ENCODE results near the gene CENPC.
"Not testable (repeated sequence)": the region's sequence is repeated elsewhere in the genome, so short reads cannot be mapped to it uniquely, and the experiment has no call there.

The CENPC gene

GRCh38 chr4:67549123-67549522 lies 3.8 kb upstream of the CENPC start:
- no peak overlapping the region for H3K9ac ChIP-seq (ENCODE audit: low read length)
- no peak overlapping the region for H3K27ac ChIP-seq (ENCODE audit: low read depth, low read length)
- H3K4me1 ChIP-seq (ENCODE audit: insufficient read depth, low read length), result peaks cover 1% of the 10 kb centered on the region
- no peak overlapping the region for H3K4me3 ChIP-seq (ENCODE audit: low read depth in 1 of 2, low read length in 2 of 2)
- H3K9me3 ChIP-seq (ENCODE audit: low read length), result no peaks in the 10 kb centered on the region
- H3K27me3 ChIP-seq (ENCODE audit: control insufficient read depth in 1 of 2, insufficient read depth in 2 of 2, low read length in 2 of 2), result no peaks in the 10 kb centered on the region
- H3K36me3 ChIP-seq (ENCODE audit: insufficient read depth, low read length), result no peaks in the 10 kb centered on the region

- no peak overlapping the region for H3K27ac ChIP-seq (ENCODE audit: low read depth, low read length)
- H3K36me3 ChIP-seq (ENCODE audit: insufficient read depth, low read length), result no peaks in the 10 kb centered on the region
These were observed 1.7 kb upstream of the CENPC start for GRCh38 chr4:67546971-67547370.

GRCh38 chr4:67546004-67546356 lies 677 bp upstream of the CENPC start:
- H3K4me3 ChIP-seq (ENCODE audit: low read depth in 1 of 2, low read length in 2 of 2), result peak overlapping the region; percentile 38
- no peaks in the 10 kb centered on the region for H3K27me3 ChIP-seq (ENCODE audit: control insufficient read depth in 1 of 2, insufficient read depth in 2 of 2, low read length in 2 of 2)
- H3K27ac ChIP-seq (ENCODE audit: low read depth, low read length), result peak overlapping the region; percentile 52
- no peaks in the 10 kb centered on the region for H3K36me3 ChIP-seq (ENCODE audit: insufficient read depth, low read length)
- H3K9me3 ChIP-seq (ENCODE audit: low read length), result no peaks in the 10 kb centered on the region
- H3K9ac ChIP-seq (ENCODE audit: low read length), result no peak overlapping the region
- peaks cover 23% of the 10 kb centered on the region for H3K4me1 ChIP-seq (ENCODE audit: insufficient read depth, low read length)

More at GRCh38 chr4:67546971-67547370, 1.7 kb upstream of the CENPC start:
- Histone ChIP-seq H3K9ac (ENCODE audit: low read length) (no peak overlapping the region), H3K4me1 (ENCODE audit: insufficient read depth, low read length) (peaks cover 23% of the 10 kb centered on the region), H3K9me3 (ENCODE audit: low read length) (no peaks in the 10 kb centered on the region), H3K27me3 (ENCODE audit: control insufficient read depth in 1 of 2, insufficient read depth in 2 of 2, low read length in 2 of 2) (no peaks in the 10 kb centered on the region), H3K4me3 (ENCODE audit: low read depth in 1 of 2, low read length in 2 of 2) (no peak overlapping the region)

DNA sequence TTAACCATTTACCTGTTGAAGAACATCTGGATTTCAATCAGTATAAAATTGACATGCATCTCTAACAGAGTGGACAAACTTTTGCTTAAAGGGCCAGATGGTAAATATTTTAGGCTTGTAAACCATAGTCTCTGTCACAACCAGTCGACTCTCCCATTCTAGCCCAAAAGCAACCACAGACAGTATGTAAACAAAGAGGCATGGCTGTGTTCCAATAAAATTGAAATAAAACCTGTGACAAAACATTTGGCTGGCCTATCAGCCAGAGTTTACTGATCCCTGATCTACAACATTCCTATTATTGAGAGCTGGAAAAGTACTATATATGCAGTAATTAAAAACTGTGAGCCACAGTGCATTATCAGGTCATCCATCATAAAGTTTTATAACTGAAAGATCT lies 3.2 kb downstream of the CENPC start:
- H3K4me3 ChIP-seq (ENCODE audit: low read depth in 1 of 2, low read length in 2 of 2), result no peak overlapping the region
- no peaks in the 10 kb centered on the region for H3K27me3 ChIP-seq (ENCODE audit: control insufficient read depth in 1 of 2, insufficient read depth in 2 of 2, low read length in 2 of 2)
- peaks cover 23% of the 10 kb centered on the region for H3K4me1 ChIP-seq (ENCODE audit: insufficient read depth, low read length)
- H3K36me3 ChIP-seq (ENCODE audit: insufficient read depth, low read length), result peaks cover 17% of the 10 kb centered on the region
- no peak overlapping the region for H3K9ac ChIP-seq (ENCODE audit: low read length)
- no peaks in the 10 kb centered on the region for H3K9me3 ChIP-seq (ENCODE audit: low read length)
- H3K27ac ChIP-seq (ENCODE audit: low read depth, low read length), result no peak overlapping the region

DNA sequence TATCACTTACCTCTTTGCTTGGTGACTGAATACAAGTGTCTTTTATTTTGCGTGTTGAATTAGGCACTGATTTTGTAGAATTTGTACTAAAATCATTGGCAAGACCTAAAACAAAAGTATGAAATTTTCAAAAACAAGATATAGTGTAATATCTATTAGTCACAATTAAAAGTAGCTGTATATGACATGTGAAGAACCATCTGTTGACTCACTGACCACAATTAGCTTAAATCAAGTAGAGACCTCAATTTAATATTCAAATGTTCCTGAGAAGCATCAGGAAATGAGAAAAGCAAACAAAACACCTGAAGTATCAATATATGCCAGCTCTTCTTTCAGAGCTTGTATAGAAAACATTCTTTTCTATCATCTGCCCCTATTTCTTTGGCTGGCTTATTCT lies 5.5 kb downstream of the CENPC start:
- no peak overlapping the region for H3K4me3 ChIP-seq (ENCODE audit: low read depth in 1 of 2, low read length in 2 of 2)
- H3K4me1 ChIP-seq (ENCODE audit: insufficient read depth, low read length), result peaks cover 23% of the 10 kb centered on the region
- H3K27me3 ChIP-seq (ENCODE audit: control insufficient read depth in 1 of 2, insufficient read depth in 2 of 2, low read length in 2 of 2), result no peaks in the 10 kb centered on the region
- H3K27ac ChIP-seq (ENCODE audit: low read depth, low read length), result no peak overlapping the region
- H3K36me3 ChIP-seq (ENCODE audit: insufficient read depth, low read length), result peaks cover 22% of the 10 kb centered on the region
- H3K9ac ChIP-seq (ENCODE audit: low read length), result no peak overlapping the region
- no peaks in the 10 kb centered on the region for H3K9me3 ChIP-seq (ENCODE audit: low read length)

DNA sequence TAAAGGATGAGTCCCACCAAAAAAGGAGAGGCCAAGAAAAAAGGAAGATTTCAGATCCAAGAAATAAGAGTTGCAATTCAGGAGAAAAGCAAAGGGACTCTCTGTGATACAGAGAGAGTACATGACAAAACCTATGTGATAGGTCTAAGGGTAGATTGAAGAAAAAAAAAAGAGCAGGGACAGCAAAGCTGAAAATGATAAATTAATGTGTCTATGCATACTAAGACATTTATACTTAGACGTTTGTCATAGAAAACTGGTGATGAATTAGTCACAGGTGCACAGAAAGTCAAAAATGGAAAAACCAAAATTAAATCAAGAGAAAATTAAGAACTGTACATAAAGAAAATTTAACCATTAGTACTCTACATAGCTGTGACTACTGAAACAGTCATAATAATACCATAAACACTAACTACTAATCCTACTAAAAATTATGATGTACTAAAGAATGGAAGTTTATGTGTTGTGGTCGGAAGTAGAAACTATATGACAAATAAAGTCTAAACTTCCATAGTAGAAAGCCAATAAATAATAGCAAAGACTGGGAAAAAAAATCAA lies 9.9 kb downstream of the CENPC start:
- no peak overlapping the region for H3K27ac ChIP-seq (ENCODE audit: low read depth, low read length)
- H3K9ac ChIP-seq (ENCODE audit: low read length), result no peak overlapping the region
- no peak overlapping the region for H3K4me3 ChIP-seq (ENCODE audit: low read depth in 1 of 2, low read length in 2 of 2)
- H3K9me3 ChIP-seq (ENCODE audit: low read length), result no peaks in the 10 kb centered on the region
- no peaks in the 10 kb centered on the region for H3K27me3 ChIP-seq (ENCODE audit: control insufficient read depth in 1 of 2, insufficient read depth in 2 of 2, low read length in 2 of 2)
- H3K4me1 ChIP-seq (ENCODE audit: insufficient read depth, low read length), result peaks cover 4% of the 10 kb centered on the region
- peaks cover 44% of the 10 kb centered on the region for H3K36me3 ChIP-seq (ENCODE audit: insufficient read depth, low read length)

DNA sequence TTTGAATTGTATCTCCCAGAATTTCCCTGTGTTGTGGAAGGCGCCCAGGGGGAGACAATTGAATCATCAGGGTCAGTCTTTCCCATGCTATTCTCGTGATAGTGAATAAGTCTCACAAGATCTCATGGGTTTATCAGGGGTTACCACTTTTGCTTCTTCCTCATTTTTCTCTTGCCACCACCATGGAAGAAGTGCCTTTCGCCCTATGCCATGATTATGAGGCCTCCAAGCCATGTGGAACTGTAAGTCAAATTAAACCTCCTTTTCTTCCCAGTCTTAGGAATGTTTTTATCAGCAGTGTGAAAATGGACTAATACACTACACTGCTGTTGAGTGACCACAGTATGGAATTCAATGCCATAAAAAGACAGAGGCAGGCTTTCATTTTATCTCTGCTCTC lies 12.2 kb downstream of the CENPC start:
- Histone ChIP-seq H3K4me3 (ENCODE audit: low read depth in 1 of 2, low read length in 2 of 2) (no peak overlapping the region), H3K27me3 (ENCODE audit: control insufficient read depth in 1 of 2, insufficient read depth in 2 of 2, low read length in 2 of 2) (no peaks in the 10 kb centered on the region), H3K9me3 (ENCODE audit: low read length) (no peaks in the 10 kb centered on the region), H3K36me3 (ENCODE audit: insufficient read depth, low read length) (peaks cover 32% of the 10 kb centered on the region), H3K4me1 (ENCODE audit: insufficient read depth, low read length) (peaks cover 4% of the 10 kb centered on the region), H3K27ac (ENCODE audit: low read depth, low read length) (no peak overlapping the region), H3K9ac (ENCODE audit: low read length) (no peak overlapping the region)

DNA sequence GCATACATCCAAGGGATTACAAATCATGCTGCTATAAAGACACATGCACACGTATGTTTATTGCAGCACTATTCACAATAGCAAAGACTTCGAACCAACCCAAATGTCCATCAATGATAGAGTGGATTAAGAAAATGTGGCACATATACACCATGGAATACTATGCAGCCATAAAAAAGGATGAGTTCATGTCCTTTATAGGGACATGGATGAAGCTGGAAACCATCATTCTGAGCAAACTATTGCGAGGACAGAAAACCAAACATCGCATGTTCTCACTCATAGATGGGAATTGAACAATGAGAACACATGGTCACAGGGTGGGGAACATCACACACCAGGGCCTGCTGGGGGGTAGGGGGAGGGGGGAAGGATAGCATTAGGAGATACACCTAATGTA lies 12.9 kb downstream of the CENPC start:
- H3K4me1 ChIP-seq (ENCODE audit: insufficient read depth, low read length), result not testable (repeated sequence)
- peaks cover 32% of the 10 kb centered on the region for H3K36me3 ChIP-seq (ENCODE audit: insufficient read depth, low read length)

DNA sequence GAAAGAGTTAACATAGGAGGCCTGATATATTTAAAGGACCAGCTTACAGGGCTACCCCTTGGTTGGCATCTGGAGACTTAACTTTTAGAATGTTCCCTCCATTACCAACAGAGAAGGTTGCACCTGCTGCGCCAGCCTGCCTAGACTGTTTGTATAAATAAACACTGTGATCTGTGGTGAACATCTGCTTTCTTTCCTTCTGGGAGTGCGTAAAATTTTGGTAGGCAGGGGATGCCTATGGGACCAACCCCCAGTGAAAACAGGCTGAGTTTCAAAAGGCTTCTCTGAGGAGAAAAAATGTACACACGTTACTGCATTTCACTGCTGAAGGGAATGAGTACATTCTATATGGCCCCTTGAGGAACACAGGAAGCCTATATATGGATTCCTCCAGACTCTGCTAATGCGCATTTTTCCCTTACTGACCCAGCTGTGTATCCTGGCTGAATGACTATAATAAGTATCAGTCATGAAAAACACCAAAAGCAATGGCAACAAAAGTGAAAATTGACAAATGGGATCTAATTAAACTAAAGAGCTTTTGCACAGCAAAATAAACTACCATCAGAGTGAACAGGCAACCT lies 13.8 kb downstream of the CENPC start:
- Histone ChIP-seq H3K36me3 (ENCODE audit: insufficient read depth, low read length) (peaks cover 32% of the 10 kb centered on the region), H3K4me1 (ENCODE audit: insufficient read depth, low read length) (peaks cover 4% of the 10 kb centered on the region), H3K9ac (ENCODE audit: low read length) (no peak overlapping the region), H3K27ac (ENCODE audit: low read depth, low read length) (no peak overlapping the region), H3K9me3 (ENCODE audit: low read length) (no peaks in the 10 kb centered on the region), H3K27me3 (ENCODE audit: control insufficient read depth in 1 of 2, insufficient read depth in 2 of 2, low read length in 2 of 2) (no peaks in the 10 kb centered on the region), H3K4me3 (ENCODE audit: low read depth in 1 of 2, low read length in 2 of 2) (no peak overlapping the region)

More for the DNA sequence above, 12.9 kb downstream of the CENPC start:
- not testable (repeated sequence) for H3K27me3 ChIP-seq (ENCODE audit: control insufficient read depth in 1 of 2, insufficient read depth in 2 of 2, low read length in 2 of 2); H3K4me3 ChIP-seq (ENCODE audit: low read depth in 1 of 2, low read length in 2 of 2); H3K9me3 ChIP-seq (ENCODE audit: low read length); H3K27ac ChIP-seq (ENCODE audit: low read depth, low read length); H3K9ac ChIP-seq (ENCODE audit: low read length)

GRCh38 chr4:67524140-67524539 lies 21.2 kb downstream of the CENPC start:
- H3K4me3 ChIP-seq (ENCODE audit: low read depth in 1 of 2, low read length in 2 of 2); H3K27me3 ChIP-seq (ENCODE audit: control insufficient read depth in 1 of 2, insufficient read depth in 2 of 2, low read length in 2 of 2); H3K27ac ChIP-seq (ENCODE audit: low read depth, low read length); H3K9ac ChIP-seq (ENCODE audit: low read length); H3K4me1 ChIP-seq (ENCODE audit: insufficient read depth, low read length); H3K9me3 ChIP-seq (ENCODE audit: low read length); H3K36me3 ChIP-seq (ENCODE audit: insufficient read depth, low read length): not testable (repeated sequence)

GRCh38 chr4:67522851-67523671 lies 22.2 kb downstream of the CENPC start:
- Histone ChIP-seq H3K9ac (ENCODE audit: low read length) (no peak overlapping the region), H3K27ac (ENCODE audit: low read depth, low read length) (no peak overlapping the region), H3K36me3 (ENCODE audit: insufficient read depth, low read length) (peaks cover 6% of the 10 kb centered on the region), H3K27me3 (ENCODE audit: control insufficient read depth in 1 of 2, insufficient read depth in 2 of 2, low read length in 2 of 2) (no peaks in the 10 kb centered on the region), H3K4me3 (ENCODE audit: low read depth in 1 of 2, low read length in 2 of 2) (no peak overlapping the region), H3K4me1 (ENCODE audit: insufficient read depth, low read length) (peaks cover 9% of the 10 kb centered on the region), H3K9me3 (ENCODE audit: low read length) (no peaks in the 10 kb centered on the region)

Data from muscle layer of colon (tissue), 2 donors.